Mucosa of descending colon (tissue), 3 donors: ENCODE data around the gene FXYD5. TPM values are rescaled to one million over a fixed set of nuclear protein-coding genes. Genes with fewer than 3 reads are reported as not detected.
A peak's percentile ranks its signal among the peaks of the same experiment; 100 is the strongest.

ENCODE experiments used
- ATAC-seq: fragments of 200-7000 bp; cut with Tn5 transposase; one replicate; pipeline ENCODE4 v1.9.1; 2020; ENCODE audit warnings: mild to moderate bottlenecking, moderate library complexity
- DNase-seq, 3 donors: peaks; one replicate each; pipeline ENCODE4 v3.0.0-alpha.2; 2020
- H3K36me3 ChIP-seq: fragments of 200-600 bp; one replicate; pipeline ENCODE4 v1.8.0; 2021; ENCODE audit warnings: low read depth, mild to moderate bottlenecking
- H3K4me1 ChIP-seq: fragments of 200-600 bp; one replicate; pipeline ENCODE4 v1.8.0; 2021; ENCODE audit warnings: low read depth, mild to moderate bottlenecking
- H3K4me3 ChIP-seq: fragments of 200-600 bp; one replicate; pipeline ENCODE4 v1.8.0; 2021; ENCODE audit warnings: mild to moderate bottlenecking
- H3K9me3 ChIP-seq: fragments of 200-600 bp; one replicate; pipeline ENCODE4 v1.8.0; 2021; ENCODE audit warnings: mild to moderate bottlenecking
- intact Hi-C, 2 donors: fragments of 100-400 bp; cut with DNase I in 1 of 2; cut with micrococcal nuclease in 1 of 2; formaldehyde crosslinking; loops; one replicate each; pipeline versions ENCODE4 v1.11.0 to v1.11.1; 2022; cut with DNase I, micrococcal nuclease
- total RNA-seq, 3 donors: library from RNA; stranded (reverse); fragmentation: NEBNext Ultra II Directional in 2 of 3; extraction: Animal tissue kit (Norgen Biotek cat#: 25700) in 2 of 3; gene quantifications; one replicate each; pipeline versions ENCODE4 v1.2.1 to v1.2.4, GENCODE V29; 2021 to 2023
- TF ChIP-seq, protein P1 (sequence below): fragments of 200-600 bp; IDR thresholded peaks from one replicate; pipeline ENCODE4 v1.8.0; 2022; ENCODE audit warnings: antibody characterized with exemption, mild to moderate bottlenecking
- donor health status: DM: no; HTN: no; CAD: no; lungs with moderate emphysema.
- donor health status: DM: no; HTN: no; CAD: no.
- donor health status: DM: no; HTN: yes; CAD: no.

The FXYD5 gene
- total RNA-seq, 3 donors from 2014 or later = 9.1 to 20.8 (median 17.9) TPM

DNA sequence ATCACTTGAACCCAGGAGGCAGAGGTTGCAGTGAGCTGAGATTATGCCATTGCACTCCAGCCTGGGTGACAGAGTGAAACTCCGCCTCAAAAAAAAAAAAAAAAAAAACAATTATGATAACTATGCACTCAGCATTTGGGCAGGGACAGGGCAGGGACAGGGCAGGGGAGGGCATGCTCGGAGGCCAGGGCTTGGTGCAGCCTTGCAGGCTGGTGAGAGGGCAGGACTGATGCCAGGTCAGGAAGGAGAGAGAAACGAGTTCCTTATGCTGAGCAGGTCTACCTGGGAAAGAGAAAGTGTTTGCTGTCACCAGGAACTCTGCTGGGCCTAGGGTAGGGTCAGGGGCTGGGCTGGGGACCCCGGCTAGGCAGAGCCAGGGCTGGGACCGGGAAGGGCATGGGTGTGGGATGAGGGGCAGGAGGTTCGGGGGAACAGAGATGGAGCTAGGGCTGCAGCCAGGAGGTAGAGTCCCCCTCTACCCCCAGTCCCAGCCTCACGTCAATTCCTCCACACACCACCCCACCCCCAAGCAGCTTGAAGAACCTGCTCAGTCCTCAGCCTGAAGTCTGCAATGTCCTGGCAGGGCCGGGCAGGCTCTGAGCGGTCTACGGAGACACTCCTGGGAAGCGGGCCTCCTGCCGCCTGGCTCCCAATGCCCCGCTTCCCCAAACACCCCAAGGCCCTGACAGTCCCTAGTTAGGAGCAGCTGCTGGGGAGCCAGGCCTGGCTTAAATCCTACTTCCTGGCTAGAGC lies 36.1 kb upstream of the FXYD5 start:
- intact Hi-C loops = no loop called here
- DNase-seq (peak in 2 of 3 donors; percentile 63 to 70), ATAC-seq (peak; percentile 10)
- Histone ChIP-seq H3K36me3 (peaks cover 3% of the 10 kb centered on the region), H3K4me3 (no peak overlapping the region), H3K4me1 (peaks cover 37% of the 10 kb centered on the region), H3K9me3 (no peaks in the 10 kb centered on the region)
- TF ChIP-seq, protein P1, sequence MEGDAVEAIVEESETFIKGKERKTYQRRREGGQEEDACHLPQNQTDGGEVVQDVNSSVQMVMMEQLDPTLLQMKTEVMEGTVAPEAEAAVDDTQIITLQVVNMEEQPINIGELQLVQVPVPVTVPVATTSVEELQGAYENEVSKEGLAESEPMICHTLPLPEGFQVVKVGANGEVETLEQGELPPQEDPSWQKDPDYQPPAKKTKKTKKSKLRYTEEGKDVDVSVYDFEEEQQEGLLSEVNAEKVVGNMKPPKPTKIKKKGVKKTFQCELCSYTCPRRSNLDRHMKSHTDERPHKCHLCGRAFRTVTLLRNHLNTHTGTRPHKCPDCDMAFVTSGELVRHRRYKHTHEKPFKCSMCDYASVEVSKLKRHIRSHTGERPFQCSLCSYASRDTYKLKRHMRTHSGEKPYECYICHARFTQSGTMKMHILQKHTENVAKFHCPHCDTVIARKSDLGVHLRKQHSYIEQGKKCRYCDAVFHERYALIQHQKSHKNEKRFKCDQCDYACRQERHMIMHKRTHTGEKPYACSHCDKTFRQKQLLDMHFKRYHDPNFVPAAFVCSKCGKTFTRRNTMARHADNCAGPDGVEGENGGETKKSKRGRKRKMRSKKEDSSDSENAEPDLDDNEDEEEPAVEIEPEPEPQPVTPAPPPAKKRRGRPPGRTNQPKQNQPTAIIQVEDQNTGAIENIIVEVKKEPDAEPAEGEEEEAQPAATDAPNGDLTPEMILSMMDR = no peak

- ATAC-seq = no peak
- peak in 1 of 3 donors; percentile 43 for DNase-seq
- H3K4me1 ChIP-seq = peaks cover 40% of the 10 kb centered on the region
- H3K36me3 ChIP-seq = peaks cover 3% of the 10 kb centered on the region
- no peak overlapping the region for H3K4me3 ChIP-seq
- TF ChIP-seq, protein P1 = no peak
- H3K9me3 ChIP-seq = no peaks in the 10 kb centered on the region
- intact Hi-C loops = no loop called here
Observed at GRCh38 chr19:35119091-35119490, 35.4 kb upstream of the FXYD5 start.

DNA sequence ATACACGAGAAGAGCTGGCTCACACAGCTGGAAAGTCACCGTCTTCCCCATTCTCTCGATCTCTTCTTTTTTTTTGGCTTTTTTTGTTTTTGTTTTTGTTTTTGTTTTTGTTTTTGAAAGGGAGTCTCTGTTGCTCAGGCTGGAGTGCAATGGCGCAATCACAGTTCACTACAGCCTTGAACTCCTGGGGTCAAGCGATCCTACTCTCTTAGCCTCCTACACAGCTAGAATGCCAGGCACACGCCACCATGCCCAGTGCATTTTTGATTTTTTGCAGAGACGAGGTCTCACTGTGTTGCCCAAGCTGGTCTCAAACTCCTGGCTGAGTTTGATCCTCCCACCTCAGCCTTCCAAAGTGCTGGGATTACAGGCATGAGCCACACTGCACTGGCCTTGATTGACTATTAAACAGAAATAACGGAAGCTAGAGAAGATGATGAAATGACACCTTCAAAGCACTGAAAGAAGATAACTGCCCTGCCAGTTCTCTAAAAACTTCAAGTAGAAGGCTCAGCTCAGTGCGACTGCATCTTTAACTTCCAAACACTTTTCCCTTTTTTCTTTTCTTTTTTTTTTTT lies 34.9 kb upstream of the FXYD5 start:
- ATAC-seq (no peak), DNase-seq (no peak)
- H3K9me3 ChIP-seq = no peaks in the 10 kb centered on the region
- peaks cover 3% of the 10 kb centered on the region for H3K36me3 ChIP-seq
- peaks cover 37% of the 10 kb centered on the region for H3K4me1 ChIP-seq
- intact Hi-C loops = no loop called here
- TF ChIP-seq, protein P1 = no peak
- H3K4me3 ChIP-seq = no peak overlapping the region

- intact Hi-C loops = no loop called here
- ATAC-seq (peak; percentile 18), DNase-seq (peak in 1 of 3 donors; percentile 65)
- Histone ChIP-seq H3K4me3 (no peak overlapping the region), H3K9me3 (no peaks in the 10 kb centered on the region), H3K36me3 (peaks cover 3% of the 10 kb centered on the region), H3K4me1 (peaks cover 41% of the 10 kb centered on the region)
- TF ChIP-seq, protein P1 = no peak
Observed at GRCh38 chr19:35120492-35120891, 34.0 kb upstream of the FXYD5 start.

DNA sequence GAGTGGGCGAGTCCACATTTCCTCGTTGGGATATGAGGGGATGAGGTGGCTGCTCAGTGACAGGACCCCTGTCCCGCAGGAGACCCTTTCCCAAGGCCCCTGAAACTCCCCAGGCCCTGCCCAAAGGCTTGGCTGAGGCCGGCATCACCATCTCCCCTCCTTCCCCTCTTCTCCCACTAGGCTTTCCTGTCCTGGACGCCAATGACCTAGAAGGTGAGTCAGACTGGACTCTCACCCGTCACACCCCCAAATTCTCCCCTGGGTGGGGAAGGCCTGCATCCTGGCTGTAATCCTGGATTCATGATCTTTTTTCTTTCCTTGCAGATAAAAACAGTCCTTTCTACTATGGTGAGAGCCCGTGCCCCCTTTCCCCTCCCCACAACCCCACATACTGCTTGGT lies 33.6 kb upstream of the FXYD5 start:
- Histone ChIP-seq H3K4me1 (peaks cover 45% of the 10 kb centered on the region), H3K4me3 (no peak overlapping the region), H3K9me3 (no peaks in the 10 kb centered on the region), H3K36me3 (peaks cover 3% of the 10 kb centered on the region)
- intact Hi-C loops = no loop called here
- ATAC-seq (peak; percentile 27), DNase-seq (peak in 1 of 3 donors; percentile 51)
- TF ChIP-seq, protein P1 = no peak
